AML-193 (cell line): Measurements from ENCODE around the gene GATA2.
A peak's percentile ranks its signal among the peaks of the same experiment; 100 is the strongest.

Experiments
- DNase-seq, 2 experiments: peaks; one replicate each; lab custom pipeline; 2025; lab: John Stamatoyannopoulos, UW

GATA2 gene

GRCh38 chr3:128487813-128488635 is 5.0 kb downstream of the GATA2 start:
- DNase-seq, result peak; percentile 26 to 44

GRCh38 chr3:128487538-128487812 is 5.5 kb downstream of the GATA2 start:
- no peak for DNase-seq

GRCh38 chr3:128486681-128487537 is 6.1 kb downstream of the GATA2 start:
- peak in 1 of 2 experiments; percentile 24 for DNase-seq

GRCh38 chr3:128486205-128486628 is 6.8 kb downstream of the GATA2 start:
- no peak for DNase-seq

- no peak for DNase-seq
Observed at GRCh38 chr3:128485282-128486204, 7.5 kb downstream of the GATA2 start.

- no peak for DNase-seq
Observed at GRCh38 chr3:128484404-128485281, 8.4 kb downstream of the GATA2 start.

GRCh38 chr3:128483657-128484403 is 9.2 kb downstream of the GATA2 start:
- DNase-seq, result no peak

- DNase-seq, result peak; percentile 45 to 60
Observed at GRCh38 chr3:128482666-128483656, 10.0 kb downstream of the GATA2 start.

- no peak for DNase-seq
Observed at GRCh38 chr3:128482175-128482574, 10.8 kb downstream of the GATA2 start.

- no peak for DNase-seq
Observed at GRCh38 chr3:128481438-128481942, 11.5 kb downstream of the GATA2 start.

GRCh38 chr3:128480717-128481437 is 12.1 kb downstream of the GATA2 start:
- DNase-seq, result no peak

GRCh38 chr3:128480278-128480677 is 12.7 kb downstream of the GATA2 start:
- no peak for DNase-seq

- no peak for DNase-seq
Observed at GRCh38 chr3:128479558-128480086, 13.4 kb downstream of the GATA2 start.

GRCh38 chr3:128478576-128479506 is 14.2 kb downstream of the GATA2 start:
- no peak for DNase-seq

GRCh38 chr3:128476659-128477058 is 16.3 kb downstream of the GATA2 start:
- DNase-seq, result no peak

- DNase-seq, result no peak
Observed at GRCh38 chr3:128475355-128475754, 17.6 kb downstream of the GATA2 start.

- no peak for DNase-seq
Observed at GRCh38 chr3:128473737-128474136, 19.3 kb downstream of the GATA2 start.
